Measurements from ENCODE around the gene PPP1R3G. TPM values are rescaled to one million over a fixed set of nuclear protein-coding genes. Genes with fewer than 3 reads are reported as not detected.

PPP1R3G gene
- total RNA-seq, 4 donors from 2014 or later, result 0.35 to 1.7 TPM; not detected in 2

GRCh38 chr6:5085648-5086293 lies 630 bp downstream of the PPP1R3G start:
- no peaks in the 10 kb centered on the region for H3K27me3 ChIP-seq
- H3K36me3 ChIP-seq, result no peaks in the 10 kb centered on the region
- H3K27ac ChIP-seq, result peak overlapping the region in 3 of 4 donors; percentile 65 to 71 (median 66)
- peaks cover 0 to 16% (median 5%) of the 10 kb centered on the region in 4 donors for H3K4me1 ChIP-seq
- no peak for DNase-seq
- TF ChIP-seq, protein P1, sequence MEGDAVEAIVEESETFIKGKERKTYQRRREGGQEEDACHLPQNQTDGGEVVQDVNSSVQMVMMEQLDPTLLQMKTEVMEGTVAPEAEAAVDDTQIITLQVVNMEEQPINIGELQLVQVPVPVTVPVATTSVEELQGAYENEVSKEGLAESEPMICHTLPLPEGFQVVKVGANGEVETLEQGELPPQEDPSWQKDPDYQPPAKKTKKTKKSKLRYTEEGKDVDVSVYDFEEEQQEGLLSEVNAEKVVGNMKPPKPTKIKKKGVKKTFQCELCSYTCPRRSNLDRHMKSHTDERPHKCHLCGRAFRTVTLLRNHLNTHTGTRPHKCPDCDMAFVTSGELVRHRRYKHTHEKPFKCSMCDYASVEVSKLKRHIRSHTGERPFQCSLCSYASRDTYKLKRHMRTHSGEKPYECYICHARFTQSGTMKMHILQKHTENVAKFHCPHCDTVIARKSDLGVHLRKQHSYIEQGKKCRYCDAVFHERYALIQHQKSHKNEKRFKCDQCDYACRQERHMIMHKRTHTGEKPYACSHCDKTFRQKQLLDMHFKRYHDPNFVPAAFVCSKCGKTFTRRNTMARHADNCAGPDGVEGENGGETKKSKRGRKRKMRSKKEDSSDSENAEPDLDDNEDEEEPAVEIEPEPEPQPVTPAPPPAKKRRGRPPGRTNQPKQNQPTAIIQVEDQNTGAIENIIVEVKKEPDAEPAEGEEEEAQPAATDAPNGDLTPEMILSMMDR (IDR thresholded peaks at IDR 0.05), result no peak
- no peak for TF ChIP-seq POLR2A (IDR thresholded peaks at IDR 0.05)
- H3K9me3 ChIP-seq, result no peaks in the 10 kb centered on the region
- H3K4me3 ChIP-seq, result peak overlapping the region; percentile 37 to 68 (median 56)

DNA sequence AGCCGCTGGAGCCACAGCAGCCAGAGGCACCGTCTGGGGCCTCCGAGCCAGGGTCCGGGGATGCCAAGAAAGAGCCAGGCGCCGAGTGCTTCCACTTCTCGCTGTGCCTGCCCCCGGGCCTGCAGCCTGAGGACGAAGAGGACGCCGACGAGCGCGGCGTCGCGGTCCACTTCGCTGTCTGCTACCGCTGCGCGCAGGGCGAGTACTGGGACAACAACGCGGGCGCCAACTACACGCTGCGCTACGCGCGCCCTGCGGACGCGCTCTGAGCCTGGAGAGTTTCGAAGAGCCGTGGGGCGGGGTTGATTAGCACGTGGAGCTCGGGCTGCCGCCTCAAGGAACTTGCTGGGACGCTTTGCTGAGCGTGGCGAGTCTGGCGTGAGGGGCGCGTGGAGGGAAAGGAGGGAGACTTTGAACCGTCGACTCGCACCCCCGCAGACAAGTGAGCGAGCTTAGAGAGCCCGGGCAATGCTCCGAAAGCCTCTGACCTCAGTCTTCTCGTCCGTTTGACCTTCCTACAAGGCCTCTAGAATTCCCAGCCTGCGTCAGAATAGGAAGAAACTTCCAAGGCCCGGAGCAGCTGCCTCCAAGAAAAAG lies 1.3 kb downstream of the PPP1R3G start:
- no peak for DNase-seq
- TF ChIP-seq, protein P1 (IDR thresholded peaks at IDR 0.05), result no peak
- TF ChIP-seq POLR2A (IDR thresholded peaks at IDR 0.05), result no peak
- H3K9me3 ChIP-seq, result no peaks in the 10 kb centered on the region
- H3K27ac ChIP-seq, result no peak overlapping the region
- peak overlapping the region in 3 of 4 donors; percentile 48 to 68 (median 64) for H3K4me3 ChIP-seq
- peaks cover 0 to 16% (median 5%) of the 10 kb centered on the region in 4 donors for H3K4me1 ChIP-seq
- H3K27me3 ChIP-seq, result no peaks in the 10 kb centered on the region
- no peaks in the 10 kb centered on the region for H3K36me3 ChIP-seq

- no peak overlapping the region for H3K4me3 ChIP-seq
- no peak for DNase-seq
- no peaks in the 10 kb centered on the region for H3K9me3 ChIP-seq
- no peaks in the 10 kb centered on the region for H3K27me3 ChIP-seq
- no peak overlapping the region for H3K27ac ChIP-seq
- H3K36me3 ChIP-seq, result no peaks in the 10 kb centered on the region
- H3K4me1 ChIP-seq, result peaks cover 0 to 16% (median 5%) of the 10 kb centered on the region in 4 donors
- TF ChIP-seq POLR2A (IDR thresholded peaks at IDR 0.05), result no peak
- TF ChIP-seq, protein P1 (IDR thresholded peaks at IDR 0.05), result no peak
Measured at GRCh38 chr6:5087389-5087788, 2.2 kb downstream of the PPP1R3G start.

DNA sequence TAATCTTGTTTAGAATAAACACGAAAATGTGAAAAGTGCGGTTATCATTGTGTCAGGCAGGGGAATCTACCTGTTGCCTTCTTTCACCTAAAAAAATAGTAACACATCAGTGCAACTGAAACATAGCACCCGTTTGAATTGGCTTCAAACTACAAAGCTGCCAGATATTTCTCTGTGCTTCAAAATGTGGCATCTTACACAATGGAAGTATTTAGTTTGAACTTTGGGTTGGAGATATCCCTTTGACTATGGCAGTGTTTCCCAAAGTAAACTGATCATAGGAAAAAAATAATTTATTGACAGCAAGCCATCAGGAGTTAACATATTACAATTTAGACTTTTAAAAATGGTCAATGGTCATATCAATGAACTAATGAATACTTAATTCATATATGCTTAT lies 3.6 kb downstream of the PPP1R3G start:
- no peak for DNase-seq
- TF ChIP-seq, protein P1 (IDR thresholded peaks at IDR 0.05), result no peak
- TF ChIP-seq POLR2A (IDR thresholded peaks at IDR 0.05), result no peak

DNA sequence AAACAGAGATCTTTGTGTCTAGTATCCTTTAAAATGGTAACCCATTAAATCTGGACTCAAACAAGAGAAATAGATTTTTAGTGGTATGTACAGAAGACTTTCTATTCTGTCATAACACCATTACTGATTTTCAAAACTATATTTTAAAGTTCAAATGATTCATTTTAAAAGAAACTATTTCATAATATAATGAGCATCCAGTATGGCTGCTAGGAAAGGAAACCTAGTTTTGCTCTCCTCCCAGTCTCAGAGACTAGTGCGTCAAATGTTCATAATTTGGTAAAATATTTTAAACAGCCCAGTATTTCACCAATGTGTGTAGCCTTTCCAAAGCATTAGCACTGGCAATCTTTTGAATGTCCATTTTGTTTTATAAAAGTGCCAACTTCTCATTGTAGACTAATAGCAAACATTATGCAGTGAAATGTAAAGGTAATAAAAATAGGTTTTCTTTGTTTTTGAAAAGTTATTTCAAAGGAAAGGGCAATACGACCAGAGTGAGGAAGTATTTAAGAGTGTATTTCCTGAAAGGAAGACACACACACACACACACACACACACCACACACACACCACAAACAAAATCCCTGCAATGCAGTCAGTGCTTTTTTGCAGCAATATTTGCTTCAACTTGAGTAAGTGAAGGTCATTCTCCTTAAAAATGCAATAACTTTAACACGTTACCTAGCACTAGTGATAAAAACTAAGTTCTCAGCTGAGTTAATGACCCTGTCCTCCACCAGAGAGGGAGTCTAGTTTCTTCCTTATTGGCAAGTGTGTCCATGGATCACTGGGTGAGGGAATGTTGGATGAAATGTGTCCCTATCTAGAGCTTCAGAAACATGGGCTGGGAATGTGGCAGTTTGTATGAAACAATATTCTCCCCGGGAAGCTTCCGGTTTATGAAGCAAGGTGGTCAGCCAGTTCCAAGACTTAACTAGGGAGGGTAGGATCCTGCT lies 4.6 kb downstream of the PPP1R3G start:
- TF ChIP-seq POLR2A (IDR thresholded peaks at IDR 0.05), result no peak
- TF ChIP-seq, protein P1 (IDR thresholded peaks at IDR 0.05), result no peak
- no peaks in the 10 kb centered on the region for H3K27me3 ChIP-seq
- H3K4me1 ChIP-seq, result peaks cover 0 to 12% (median 5%) of the 10 kb centered on the region in 4 donors
- no peaks in the 10 kb centered on the region for H3K36me3 ChIP-seq
- no peak for DNase-seq
- no peak overlapping the region for H3K27ac ChIP-seq
- no peaks in the 10 kb centered on the region for H3K9me3 ChIP-seq
- H3K4me3 ChIP-seq, result no peak overlapping the region

More for the DNA sequence above, 3.6 kb downstream of the PPP1R3G start:
- Histone ChIP-seq H3K4me3 (no peak overlapping the region), H3K27me3 (no peaks in the 10 kb centered on the region), H3K9me3 (no peaks in the 10 kb centered on the region), H3K36me3 (no peaks in the 10 kb centered on the region), H3K4me1 (peaks cover 0 to 16% (median 5%) of the 10 kb centered on the region in 4 donors), H3K27ac (no peak overlapping the region)
